Tibial nerve (tissue), 4 donors: ENCODE results near the gene CENPM. TPM values are rescaled to one million over a fixed set of nuclear protein-coding genes. Genes with fewer than 3 reads are reported as not detected.

Experiments
- DNase-seq, 2 donors: peaks; one replicate each; pipeline ENCODE4 v3.0.0-alpha.2; 2019; ENCODE audit warnings: low spot score in 2 of 2
- H3K27ac ChIP-seq, 4 donors: fragments of 200-600 bp; sonication (generic) in 3 of 4; one replicate each; pipeline ENCODE4 v1.5.1; 2017 to 2019; ENCODE audit warnings: mild to moderate bottlenecking in 1 of 4
- H3K27me3 ChIP-seq, 2 donors: fragments of 200-600 bp; sonication (generic) in 1 of 2; one replicate each; pipeline versions ENCODE4 v1.5.1 to v1.6.0; 2017 to 2019
- H3K36me3 ChIP-seq, 3 donors: fragments of 200-600 bp; sonication (generic); one replicate each; pipeline ENCODE4 v1.5.1; 2018 to 2019
- H3K4me1 ChIP-seq, 4 donors: fragments of 200-600 bp; sonication (generic) in 3 of 4; one replicate each; pipeline ENCODE4 v1.5.1; 2017 to 2019
- H3K4me3 ChIP-seq, 4 donors: fragments of 200-600 bp; sonication (generic) in 3 of 4; one replicate each; pipeline ENCODE4 v1.5.1; 2017 to 2019; ENCODE audit warnings: mild to moderate bottlenecking in 1 of 4, moderate library complexity in 1 of 4
- H3K9me3 ChIP-seq, 4 donors: fragments of 200-600 bp; sonication (generic) in 3 of 4; one replicate each; pipeline ENCODE4 v1.5.1; 2017 to 2019
- EP300 ChIP-seq, 2 donors: sonication (generic); formaldehyde crosslinking; IDR thresholded peaks; one replicate each; pipeline ENCODE4 v1.6.1; 2017; ENCODE audit warnings: antibody characterized with exemption in 2 of 2, mild to moderate bottlenecking in 1 of 2
- POLR2A ChIP-seq, 2 donors: fragments of 450-650 bp; IDR thresholded peaks; one replicate each; pipeline ENCODE4 v1.6.1; 2017; ENCODE audit warnings: antibody characterized with exemption in 2 of 2, mild to moderate bottlenecking in 2 of 2, moderate library complexity in 2 of 2
- WGBS, 2 donors: methylation state at CpG; one replicate each; pipeline ENCODE4 v1.1.5; 2018; 5-methylcytosine and 5-hydroxymethylcytosine counted together
- small RNA-seq: library from RNA; depleted of rRNA; stranded (forward); fragments of <200 nt; gene quantifications from one replicate; pipeline ENCODE3, GENCODE V24; 2016
- total RNA-seq, 4 donors: library from RNA; depleted of rRNA; stranded (reverse); fragments of >200 nt; gene quantifications; one replicate each; pipeline ENCODE4 v1.1.0, GENCODE V29; 2016
- TF ChIP-seq, protein P1 (sequence below), 5 experiments: fragments of 200-600 bp in 3 of 5; fragments of 450-650 bp in 2 of 5; sonication (generic) in 3 of 5; IDR thresholded peaks; one replicate each; pipeline ENCODE4 v1.5.1; 2016 to 2019; ENCODE audit warnings: antibody characterized with exemption in 5 of 5, mild to moderate bottlenecking in 3 of 5, moderate library complexity in 2 of 5

The CENPM gene
- total RNA-seq, 4 donors from 2014 or later: 5.0 to 5.1 TPM; not detected in 2

DNA sequence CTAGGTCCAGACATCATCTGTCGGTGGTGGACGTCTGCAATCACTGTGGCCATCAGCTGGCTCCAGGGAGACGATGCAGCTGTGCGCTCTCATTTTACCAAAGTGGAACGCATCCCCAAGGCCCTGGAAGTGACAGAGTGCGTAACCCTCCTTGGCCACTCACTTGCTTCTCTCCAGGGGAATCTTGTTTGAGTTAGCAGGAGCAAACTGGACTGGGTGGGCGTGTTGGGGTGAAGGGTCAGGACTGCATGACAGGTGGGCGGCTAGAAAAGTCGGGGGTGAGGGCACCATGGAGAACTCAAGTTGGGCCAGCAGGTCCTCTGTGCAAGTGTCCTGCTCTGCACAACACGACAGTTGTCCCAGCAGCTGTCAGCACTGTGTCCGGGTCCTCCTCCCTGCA is 48.3 kb downstream of the CENPM start:
- peaks cover 0 to 8% (median 0%) of the 10 kb centered on the region in 4 donors for H3K4me1 ChIP-seq
- H3K27me3 ChIP-seq: no peaks in the 10 kb centered on the region
- WGBS, 2 donors: 73 to 77% methylated on average over 10 to 11 of the region's 11 CpGs
- no peaks in the 10 kb centered on the region for H3K9me3 ChIP-seq
- no peak overlapping the region for H3K4me3 ChIP-seq
- TF ChIP-seq, protein P1, sequence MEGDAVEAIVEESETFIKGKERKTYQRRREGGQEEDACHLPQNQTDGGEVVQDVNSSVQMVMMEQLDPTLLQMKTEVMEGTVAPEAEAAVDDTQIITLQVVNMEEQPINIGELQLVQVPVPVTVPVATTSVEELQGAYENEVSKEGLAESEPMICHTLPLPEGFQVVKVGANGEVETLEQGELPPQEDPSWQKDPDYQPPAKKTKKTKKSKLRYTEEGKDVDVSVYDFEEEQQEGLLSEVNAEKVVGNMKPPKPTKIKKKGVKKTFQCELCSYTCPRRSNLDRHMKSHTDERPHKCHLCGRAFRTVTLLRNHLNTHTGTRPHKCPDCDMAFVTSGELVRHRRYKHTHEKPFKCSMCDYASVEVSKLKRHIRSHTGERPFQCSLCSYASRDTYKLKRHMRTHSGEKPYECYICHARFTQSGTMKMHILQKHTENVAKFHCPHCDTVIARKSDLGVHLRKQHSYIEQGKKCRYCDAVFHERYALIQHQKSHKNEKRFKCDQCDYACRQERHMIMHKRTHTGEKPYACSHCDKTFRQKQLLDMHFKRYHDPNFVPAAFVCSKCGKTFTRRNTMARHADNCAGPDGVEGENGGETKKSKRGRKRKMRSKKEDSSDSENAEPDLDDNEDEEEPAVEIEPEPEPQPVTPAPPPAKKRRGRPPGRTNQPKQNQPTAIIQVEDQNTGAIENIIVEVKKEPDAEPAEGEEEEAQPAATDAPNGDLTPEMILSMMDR (IDR thresholded peaks at IDR 0.05): no peak
- no peak for TF ChIP-seq EP300 (IDR thresholded peaks at IDR 0.05)
- no peak for TF ChIP-seq POLR2A (IDR thresholded peaks at IDR 0.05)
- no peak for DNase-seq
- no peak overlapping the region for H3K27ac ChIP-seq
- H3K36me3 ChIP-seq: peaks cover 9 to 100% (median 15%) of the 10 kb centered on the region in 3 donors

DNA sequence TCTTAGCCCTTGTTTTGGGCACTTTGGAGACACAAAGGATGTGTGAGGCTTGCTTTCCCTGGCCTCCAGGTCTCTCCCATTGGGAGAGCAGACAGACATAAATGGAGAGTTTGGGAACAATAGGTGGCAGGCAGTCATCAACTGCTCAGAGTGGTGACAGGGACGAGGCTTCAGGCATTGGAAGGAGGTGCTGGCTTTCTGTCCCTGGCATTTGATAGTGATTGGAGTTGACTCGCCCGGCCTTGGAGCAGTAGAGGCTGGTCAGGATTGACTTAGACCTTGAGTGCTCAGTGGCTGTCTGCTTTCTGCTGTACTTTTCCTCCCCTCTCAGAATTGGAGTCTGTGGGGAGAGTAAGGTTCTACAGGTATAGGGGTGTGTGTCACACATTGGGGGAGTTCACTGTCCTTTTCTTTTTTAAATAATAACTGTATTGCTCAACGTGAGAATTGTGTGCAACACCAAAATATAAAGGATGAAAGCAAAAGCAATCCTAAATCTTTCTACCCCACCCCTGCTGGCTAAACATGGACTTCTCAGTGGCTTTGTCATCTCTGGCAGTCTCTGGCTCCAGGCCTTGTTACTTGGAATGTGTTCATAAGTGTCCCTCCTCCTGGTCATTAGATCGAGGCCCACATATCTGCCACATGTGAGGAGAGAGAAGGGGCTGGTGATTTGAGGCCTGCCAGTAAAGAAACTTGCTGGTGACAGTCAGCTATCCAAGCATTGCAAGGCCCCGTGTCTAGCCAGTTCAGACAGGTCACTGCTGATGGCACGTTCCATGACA is 53.2 kb downstream of the CENPM start:
- DNase-seq: no peak
- TF ChIP-seq, protein P1 (IDR thresholded peaks at IDR 0.05): no peak
- TF ChIP-seq POLR2A (IDR thresholded peaks at IDR 0.05) (no peak), EP300 (IDR thresholded peaks at IDR 0.05) (no peak)
- Histone ChIP-seq H3K27ac (no peak overlapping the region), H3K27me3 (no peaks in the 10 kb centered on the region), H3K4me3 (no peak overlapping the region), H3K4me1 (no peaks in the 10 kb centered on the region), H3K9me3 (no peaks in the 10 kb centered on the region), H3K36me3 (peaks cover 2 to 98% (median 18%) of the 10 kb centered on the region in 3 donors)
- 78 to 85% methylated on average over 7 of the region's 7 CpGs for WGBS, 2 donors

DNA sequence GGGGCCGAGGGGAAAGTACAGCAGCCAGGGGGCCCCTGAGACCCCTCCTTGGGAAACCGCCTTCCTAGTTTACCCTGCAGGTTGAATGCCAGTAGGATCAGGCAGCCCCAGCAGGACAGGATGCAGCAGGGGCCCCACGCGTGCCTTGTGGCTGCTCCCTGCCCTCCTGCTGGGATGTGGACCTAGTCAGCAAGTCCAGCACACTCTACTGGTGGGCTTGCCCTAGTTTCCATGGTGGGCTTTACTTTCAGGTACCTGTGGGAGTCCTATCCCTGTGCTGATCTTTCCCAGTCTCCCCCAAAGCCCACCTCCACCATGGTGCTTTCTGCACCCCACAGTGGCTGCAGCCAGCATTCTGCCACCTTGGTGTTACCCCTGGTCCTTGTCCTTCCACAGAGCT is 54.2 kb downstream of the CENPM start:
- Histone ChIP-seq H3K27ac (no peak overlapping the region), H3K36me3 (peaks cover 2 to 98% (median 18%) of the 10 kb centered on the region in 3 donors), H3K4me3 (no peak overlapping the region), H3K4me1 (no peaks in the 10 kb centered on the region), H3K9me3 (no peaks in the 10 kb centered on the region), H3K27me3 (no peaks in the 10 kb centered on the region)
- no peak for TF ChIP-seq POLR2A (IDR thresholded peaks at IDR 0.05)
- TF ChIP-seq EP300 (IDR thresholded peaks at IDR 0.05): no peak
- TF ChIP-seq, protein P1 (IDR thresholded peaks at IDR 0.05): no peak
- no peak for DNase-seq
- WGBS, 2 donors: 81 to 89% methylated on average over 4 of the region's 4 CpGs

DNA sequence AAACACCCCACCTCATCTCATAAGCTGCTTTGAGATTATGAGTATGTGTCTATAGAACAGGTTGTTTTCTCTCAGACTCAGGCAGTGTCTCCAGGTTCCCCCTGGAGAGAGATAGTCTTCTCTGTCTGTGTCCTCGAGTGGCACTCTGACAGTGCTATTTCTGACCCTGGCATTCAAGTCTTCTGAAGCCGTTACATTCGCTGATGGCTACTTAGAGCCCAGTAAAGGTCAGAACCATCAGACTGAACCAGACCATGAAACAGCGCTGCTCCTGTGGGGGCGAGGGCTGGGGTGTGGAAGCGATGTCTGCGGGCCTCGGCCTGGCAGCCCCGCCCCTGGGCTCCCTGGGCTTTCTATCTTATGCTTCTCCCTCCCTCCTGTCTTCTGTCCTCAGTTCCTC is 55.5 kb downstream of the CENPM start:
- TF ChIP-seq POLR2A (IDR thresholded peaks at IDR 0.05) (no peak), EP300 (IDR thresholded peaks at IDR 0.05) (no peak)
- TF ChIP-seq, protein P1 (IDR thresholded peaks at IDR 0.05): no peak
- no peak overlapping the region for H3K4me3 ChIP-seq
- no peaks in the 10 kb centered on the region for H3K4me1 ChIP-seq
- H3K36me3 ChIP-seq: peaks cover 2 to 98% (median 29%) of the 10 kb centered on the region in 3 donors
- no peak overlapping the region for H3K27ac ChIP-seq
- no peaks in the 10 kb centered on the region for H3K9me3 ChIP-seq
- WGBS, 2 donors: 82 to 86% methylated on average over 9 of the region's 9 CpGs
- no peaks in the 10 kb centered on the region for H3K27me3 ChIP-seq
- no peak for DNase-seq

Small RNAs within 50 kb of the gene (small RNA-seq; reads per million reads assigned to genes)
- 1.8 reads per million, percentile 56 among the genes with 10 or more reads in this experiment for gene MIR33A

Other genes with a start within 250 kb of the CENPM start
- 1 to 10 TPM in 1 of 4 donors, under 1 TPM in 2, not detected in 1; under 0.01 to 1.8 (median 0.44) TPM for gene MEI1, start 247.6 kb downstream of the CENPM start, total RNA-seq
- 1 to 10 TPM; 6.5 to 9.6 (median 8.2) TPM for gene CCDC134, start 146.5 kb downstream of the CENPM start, total RNA-seq
- 100 to 1,000 TPM in 3 of 4 donors, 10 to 100 TPM in 1; 73.5 to 157 (median 129) TPM for gene SREBF2, start 114.0 kb downstream of the CENPM start, total RNA-seq
- 1 to 10 TPM in 1 of 4 donors, not detected in 3; 3.3 TPM for gene SHISA8, start 32.1 kb downstream of the CENPM start, total RNA-seq
- under 1 TPM in 1 of 4 donors, not detected in 3; under 0.01 TPM for gene TNFRSF13C, start 20.3 kb downstream of the CENPM start, total RNA-seq
- gene SEPTIN3, start 22.3 kb upstream of the CENPM start, total RNA-seq: 10 to 100 TPM; 24.3 to 37.9 (median 32.8) TPM
- 1 to 10 TPM; 3.0 to 6.8 (median 3.5) TPM for gene WBP2NL, start 51.6 kb upstream of the CENPM start, total RNA-seq
- gene NAGA, start 123.7 kb upstream of the CENPM start, total RNA-seq: 10 to 100 TPM; 19.9 to 32.9 (median 30.0) TPM
- gene PHETA2, start 127.1 kb upstream of the CENPM start, total RNA-seq: 10 to 100 TPM; 13.5 to 21.8 (median 16.0) TPM
- gene SMDT1, start 132.5 kb upstream of the CENPM start, total RNA-seq: 10 to 100 TPM; 14.1 to 61.8 (median 21.5) TPM
- 10 to 100 TPM; 28.2 to 54.6 (median 44.9) TPM for gene NDUFA6, start 143.6 kb upstream of the CENPM start, total RNA-seq
- 1 to 10 TPM in 1 of 4 donors, under 1 TPM in 3; 0.30 to 1.1 (median 0.61) TPM for gene CYP2D6, start 183.7 kb upstream of the CENPM start, total RNA-seq